ENCODE data around the gene TAOK3.

- no peak for TF ChIP-seq CTCF (IDR thresholded peaks at IDR 0.05; ENCODE audit: insufficient read depth, low read depth, low read length)
- TF ChIP-seq EZH2 (IDR thresholded peaks at IDR 0.05; ENCODE audit: insufficient read depth, low read length): no peak
These were observed 153.6 kb downstream of the TAOK3 start for GRCh38 chr12:118219106-118219505.

All from astrocyte (in vitro differentiated cells and primary cell).